ENCODE data around the gene DDX52.

- TF ChIP-seq NBN (IDR thresholded peaks at IDR 0.05; ENCODE audit: low read depth) (no peak), ZFP91 (CRISPR knock-in tag; IDR thresholded peaks at IDR 0.05) (no peak)
Observed at GRCh38 chr17:37598145-37598544, 45.1 kb downstream of the DDX52 start.

Measured in K562 (cell line).